Pulmonary artery endothelial cell (primary cell): ENCODE data around the gene RBMS3. TPM values are rescaled to one million over a fixed set of nuclear protein-coding genes. Genes with fewer than 3 reads are reported as not detected.
"Not testable (repeated sequence)": the region's sequence is repeated elsewhere in the genome, so short reads cannot be mapped to it uniquely, and the experiment has no call there.

Experiments
- DNase-seq: peaks from one replicate; pipeline ENCODE4 v3.0.0-alpha.2; 2011; ENCODE audit warnings: low read depth, low spot score
- total RNA-seq: library from RNA; depleted of rRNA; stranded (reverse); fragments of >200 nt; gene quantifications from 2 replicates; pipeline ENCODE4 v1.2.3, GENCODE V29; 2014

RBMS3 gene
- total RNA-seq, 1 donor from 2014 or later = 56.3 TPM

DNA sequence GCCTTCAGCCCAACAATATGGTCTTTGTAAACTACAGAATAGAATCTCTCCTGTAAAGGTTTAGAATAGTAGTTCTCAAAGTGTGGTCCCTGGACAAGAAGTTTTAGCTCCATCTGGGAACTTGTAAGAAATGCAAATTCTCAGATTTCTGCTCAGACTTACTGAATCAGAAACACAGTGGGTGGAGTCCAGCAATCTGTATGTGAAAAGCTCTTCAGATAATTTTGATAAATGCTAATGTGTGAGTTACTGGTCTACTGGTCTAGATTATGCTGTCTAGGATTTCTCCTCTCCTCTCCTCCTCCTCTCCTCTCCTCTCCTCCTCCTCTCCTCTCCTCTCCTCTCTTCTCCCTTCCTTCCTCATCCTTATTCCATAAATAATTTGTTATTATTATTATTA lies 57.5 kb downstream of the RBMS3 start:
- no peak for DNase-seq

DNA sequence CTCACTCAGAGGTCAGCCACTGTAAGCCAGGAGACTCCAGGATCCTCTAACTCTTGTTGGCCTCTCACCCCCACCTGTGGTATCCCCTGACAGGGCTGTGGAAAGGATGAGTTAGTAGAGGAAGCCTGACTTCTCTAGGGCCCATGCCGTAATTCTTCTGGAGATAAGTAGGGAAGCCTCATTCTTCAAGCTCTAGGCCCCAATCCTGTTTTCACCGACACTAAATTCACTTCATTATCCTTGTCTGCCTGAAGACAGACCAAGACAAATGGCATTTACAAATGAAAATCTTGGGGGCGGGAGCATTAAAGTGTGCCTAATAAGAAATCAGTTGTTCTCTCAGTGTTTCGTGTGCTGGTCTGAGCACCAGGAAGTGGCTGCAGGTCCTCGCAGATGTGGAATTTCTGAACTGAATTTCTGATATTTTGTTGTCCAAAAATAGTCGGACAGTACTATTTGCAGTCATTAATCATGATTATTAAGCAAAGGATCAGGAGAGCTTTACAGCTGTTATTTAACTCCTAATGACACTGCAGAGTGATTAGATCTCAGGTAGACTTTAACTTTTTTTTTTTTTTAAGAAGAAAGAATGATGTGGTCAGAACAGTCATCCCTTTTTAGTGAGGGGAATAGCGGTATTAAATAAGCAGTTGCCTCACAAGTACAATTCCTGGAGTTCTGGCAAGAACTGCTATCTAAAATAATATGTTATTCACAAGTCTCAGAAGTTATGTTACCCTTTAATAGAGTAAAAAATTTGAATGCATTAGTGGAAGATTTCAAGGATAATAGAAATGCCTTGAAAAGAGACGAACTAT lies 58.4 kb downstream of the RBMS3 start:
- DNase-seq = no peak

DNA sequence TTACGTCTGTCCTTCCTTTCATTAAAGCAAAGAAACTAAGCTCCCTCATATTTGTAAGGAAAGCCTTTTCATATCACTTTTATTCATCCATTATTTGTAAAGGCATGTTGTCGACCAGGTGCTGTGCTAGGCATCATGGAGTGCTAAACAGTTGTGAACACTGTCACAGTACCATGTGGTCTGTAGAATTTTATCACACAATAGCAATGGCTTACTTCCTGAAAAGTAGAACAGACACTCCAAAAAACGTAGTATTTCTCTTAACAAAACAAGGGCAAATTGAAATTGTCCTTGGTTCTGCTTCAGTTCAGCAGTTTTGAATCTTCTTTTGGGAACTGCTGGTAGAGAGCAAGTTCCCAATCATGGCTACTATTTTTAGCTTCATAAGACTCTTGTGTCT lies 63.3 kb downstream of the RBMS3 start:
- no peak for DNase-seq

DNA sequence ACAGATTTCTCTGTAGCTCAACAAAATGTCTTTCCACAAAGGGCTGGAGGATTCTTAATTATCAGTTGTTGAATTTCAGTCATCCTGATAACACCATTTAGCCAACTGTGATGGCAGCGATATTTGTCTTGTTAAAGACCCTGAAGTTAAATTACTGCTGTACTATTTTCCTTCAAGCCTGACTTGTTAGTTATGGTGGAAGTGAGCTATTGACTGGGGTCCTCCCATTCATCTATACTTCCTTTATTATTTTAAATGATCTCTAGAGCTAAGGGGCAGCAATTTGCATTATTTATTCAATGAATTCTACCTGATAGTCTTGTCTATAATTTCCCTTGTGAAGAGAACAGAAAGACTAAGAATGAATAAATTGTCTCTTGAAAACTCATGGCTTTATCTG lies 64.1 kb downstream of the RBMS3 start:
- no peak for DNase-seq

DNA sequence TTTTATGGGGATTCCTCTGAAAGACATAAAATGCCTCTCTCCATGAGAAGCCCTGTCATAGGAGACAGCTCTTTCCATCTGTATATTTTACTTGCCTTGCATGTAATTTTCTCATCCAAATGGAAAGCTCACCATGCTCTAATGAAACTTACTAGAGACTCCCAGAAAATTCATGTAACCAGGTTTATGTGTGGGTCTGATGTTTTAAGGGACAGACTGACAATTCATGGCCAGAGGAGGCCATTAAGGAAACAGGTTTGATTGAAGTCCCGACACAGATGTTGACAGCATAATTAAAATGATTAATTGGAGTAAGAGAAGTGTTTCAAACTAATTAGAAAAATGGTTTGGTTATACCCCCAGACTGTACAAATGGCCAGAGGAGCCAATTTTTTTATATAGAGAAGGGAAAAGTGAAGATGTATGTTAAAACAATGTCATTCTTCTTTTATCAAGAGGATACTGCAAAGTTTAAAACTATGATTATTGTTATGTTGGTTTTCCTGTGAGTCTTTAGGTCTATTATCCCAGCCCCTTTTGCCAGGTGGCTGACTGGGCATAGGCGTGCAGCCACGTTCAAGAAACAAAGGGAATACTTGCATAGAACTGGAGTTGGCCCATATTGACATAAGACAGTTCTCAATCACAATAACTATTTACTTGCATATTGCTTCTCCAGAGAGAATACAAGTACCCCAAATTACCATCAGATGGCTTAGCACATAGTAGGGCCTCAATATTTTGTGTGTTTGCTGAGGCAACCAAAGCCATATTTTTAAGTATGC lies 64.8 kb downstream of the RBMS3 start:
- DNase-seq = no peak

DNA sequence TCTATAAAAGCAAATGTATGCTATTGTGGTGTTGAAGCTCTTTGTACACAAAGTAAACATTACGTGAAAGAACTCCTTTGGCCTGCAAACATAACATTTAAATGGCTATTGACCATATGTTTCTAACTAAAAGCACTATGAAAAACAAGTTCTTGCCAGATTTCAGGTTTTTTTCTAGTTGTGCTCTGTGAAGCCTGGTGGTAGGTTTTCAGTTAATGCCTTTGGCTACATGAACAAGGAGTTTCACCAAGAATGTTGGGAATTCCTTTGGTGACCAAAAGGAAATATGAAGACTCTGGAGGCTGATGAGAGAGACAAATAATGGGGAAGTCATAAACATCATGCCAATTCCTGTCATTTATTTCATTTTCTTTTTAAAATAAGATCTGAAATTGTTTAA lies 66.0 kb downstream of the RBMS3 start:
- no peak for DNase-seq

DNA sequence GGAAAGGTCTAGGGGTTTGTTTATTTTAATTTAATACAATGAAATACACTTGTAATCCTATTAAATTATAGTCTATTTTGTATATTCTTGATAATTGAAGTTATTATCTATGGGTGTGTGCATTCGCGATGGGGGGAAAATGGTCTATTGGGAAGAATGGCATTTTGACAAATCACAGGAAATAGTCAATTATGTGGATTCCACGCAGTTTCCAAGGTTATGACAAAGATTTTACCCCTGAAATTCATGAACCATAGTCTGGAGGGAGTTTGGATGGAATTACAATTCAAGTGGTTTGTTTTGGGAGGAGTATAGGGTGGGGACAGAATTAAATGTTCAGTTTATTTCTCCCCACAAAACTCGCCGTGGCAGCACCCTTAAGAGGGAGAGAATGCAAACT lies 66.5 kb downstream of the RBMS3 start:
- DNase-seq = no peak

DNA sequence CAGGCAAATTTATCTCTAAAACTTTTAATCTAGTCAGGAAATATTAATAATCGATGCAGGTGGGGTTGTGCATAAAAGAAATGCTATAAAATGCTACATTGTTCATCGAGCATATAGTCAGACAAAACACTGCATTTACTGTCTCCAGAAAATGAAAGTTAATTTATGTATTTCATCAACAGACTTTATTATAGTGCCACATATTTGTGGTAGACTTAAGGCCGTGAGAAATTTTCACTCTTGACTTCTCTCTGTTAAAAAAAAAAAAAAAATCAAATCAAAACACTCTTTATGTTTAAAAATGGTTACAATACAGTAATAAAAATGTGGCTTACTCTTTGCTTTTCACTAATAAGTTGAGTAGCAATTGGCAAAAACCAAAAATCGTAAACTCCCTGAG lies 67.4 kb downstream of the RBMS3 start:
- DNase-seq = no peak

DNA sequence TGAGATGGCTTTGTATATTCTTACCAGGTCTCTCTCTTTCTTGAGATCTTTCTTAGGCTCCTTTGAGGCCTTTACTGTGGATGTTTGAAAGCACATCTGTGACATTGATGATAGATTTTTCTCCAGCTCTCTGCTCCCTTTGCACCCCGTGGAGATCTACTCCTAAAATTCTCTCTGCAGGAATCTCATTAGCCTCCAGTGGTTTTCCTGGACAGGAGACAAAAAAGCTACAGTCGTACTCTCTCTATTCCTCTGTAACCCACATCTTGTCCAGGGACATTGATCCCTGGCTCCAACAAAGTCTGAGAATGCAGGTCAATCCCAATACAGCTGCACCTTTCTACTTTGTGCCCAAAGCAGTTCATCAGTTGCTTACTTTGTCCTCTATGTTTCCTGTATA lies 68.2 kb downstream of the RBMS3 start:
- DNase-seq = no peak

DNA sequence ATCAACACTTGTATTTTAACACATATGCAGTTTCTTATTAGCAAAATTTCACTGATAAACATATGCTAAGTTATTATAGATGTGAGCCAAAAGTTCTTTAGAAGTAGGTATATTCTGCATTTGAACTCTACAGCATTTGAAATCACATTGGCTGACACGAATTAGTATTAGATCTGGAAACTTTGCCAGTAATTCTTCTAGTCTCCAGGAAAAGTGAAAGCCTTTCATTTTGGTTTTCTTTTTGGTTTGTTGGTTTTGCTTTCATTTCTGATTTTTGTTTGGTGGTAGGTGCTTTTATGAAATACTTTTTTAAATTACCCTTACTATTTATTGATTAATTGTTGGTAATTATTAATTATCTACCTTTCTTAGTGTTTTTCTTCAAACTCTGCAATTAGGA lies 72.9 kb downstream of the RBMS3 start:
- DNase-seq = no peak

DNA sequence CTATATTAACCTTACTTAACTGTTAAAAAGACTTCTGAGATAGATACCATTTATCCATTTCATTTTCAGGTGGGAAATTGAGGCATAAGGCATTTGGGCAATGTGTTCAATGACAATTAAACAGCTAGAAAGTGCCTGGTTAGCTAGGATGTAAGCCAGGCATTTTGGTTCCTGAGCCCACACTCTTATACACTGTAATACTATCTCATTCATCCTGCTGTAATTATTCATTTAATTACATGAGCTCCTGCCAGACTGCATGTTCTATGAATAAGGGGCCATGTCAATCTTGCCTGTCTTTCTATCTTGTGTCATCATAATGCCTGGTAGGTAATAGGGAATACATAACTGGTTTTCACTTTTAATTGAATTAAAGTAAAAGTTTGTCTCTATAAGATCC lies 74.0 kb downstream of the RBMS3 start:
- DNase-seq = no peak

DNA sequence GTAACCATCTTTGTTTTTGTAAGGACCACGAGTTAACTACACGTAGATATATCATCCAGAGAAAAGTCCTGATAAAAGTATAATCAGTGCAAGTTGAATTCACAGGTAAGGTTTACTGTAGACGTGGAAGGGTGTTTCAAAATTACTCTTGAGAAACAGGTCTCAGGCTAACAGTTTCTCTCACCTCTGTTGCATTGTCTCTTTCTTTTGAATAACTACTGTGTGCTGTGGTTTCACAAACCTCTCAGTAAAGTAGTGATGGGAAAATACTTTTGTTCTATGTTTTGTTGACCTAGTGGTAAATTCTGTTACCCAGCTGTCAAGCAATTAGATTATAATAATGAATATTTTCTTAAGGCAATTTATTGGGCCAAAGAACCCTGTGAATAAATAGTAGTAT lies 75.2 kb downstream of the RBMS3 start:
- no peak for DNase-seq

DNA sequence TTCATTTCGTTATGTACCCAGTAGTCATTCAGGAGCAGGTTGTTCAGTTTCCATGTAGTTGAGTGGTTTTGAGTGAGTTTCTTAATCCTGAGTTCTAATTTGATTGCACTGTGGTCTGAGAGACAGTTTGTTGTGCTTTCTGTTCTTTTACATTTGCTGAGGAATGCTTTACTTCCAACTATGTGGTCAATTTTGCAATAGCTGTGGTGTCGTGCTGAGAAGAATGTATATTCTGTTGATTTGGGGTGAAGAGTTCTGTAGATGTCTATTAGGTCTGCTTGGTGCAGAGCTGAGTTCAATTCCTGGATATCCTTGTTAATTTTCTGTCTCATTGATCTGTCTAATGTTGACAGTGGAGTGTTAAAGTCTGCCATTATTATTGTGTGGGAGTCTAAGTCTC lies 79.4 kb downstream of the RBMS3 start:
- DNase-seq = not testable (repeated sequence)

DNA sequence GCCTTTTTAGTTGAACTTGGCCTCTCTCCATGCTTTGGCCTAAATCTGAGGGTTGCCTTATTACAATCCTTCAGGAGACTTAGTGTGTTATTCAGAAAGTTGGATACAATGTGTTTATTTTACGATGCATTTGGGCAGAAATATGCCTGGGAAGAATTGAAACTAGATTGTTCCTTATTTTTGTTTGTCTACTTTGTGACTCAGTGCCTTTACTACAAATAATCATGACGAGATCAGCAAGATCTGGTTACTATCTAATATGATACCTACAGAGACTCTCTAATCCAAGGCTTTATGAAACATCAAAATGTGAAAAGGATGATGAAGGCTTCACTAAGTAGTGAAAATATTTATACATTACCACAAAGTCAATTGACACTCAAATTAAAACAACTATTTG lies 82.2 kb downstream of the RBMS3 start:
- DNase-seq = no peak

DNA sequence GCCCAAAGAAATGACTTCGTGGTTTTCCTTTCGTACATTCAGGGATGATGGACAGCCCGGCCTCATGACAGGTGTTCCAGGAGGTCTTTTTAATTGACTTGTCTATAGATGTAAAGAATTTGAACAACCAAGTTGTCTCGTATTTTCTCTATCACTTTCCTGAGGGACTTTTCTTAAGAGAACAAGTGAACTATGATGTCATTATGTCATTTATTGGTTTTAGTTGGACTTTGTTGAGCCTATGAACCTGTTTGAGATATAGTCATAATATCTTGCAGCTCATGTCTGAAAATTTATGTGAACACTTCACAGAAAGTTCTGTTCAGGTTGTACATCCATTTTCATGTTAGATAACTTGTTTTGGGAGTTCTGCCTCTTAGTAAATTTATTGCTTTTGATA lies 89.2 kb downstream of the RBMS3 start:
- no peak for DNase-seq

DNA sequence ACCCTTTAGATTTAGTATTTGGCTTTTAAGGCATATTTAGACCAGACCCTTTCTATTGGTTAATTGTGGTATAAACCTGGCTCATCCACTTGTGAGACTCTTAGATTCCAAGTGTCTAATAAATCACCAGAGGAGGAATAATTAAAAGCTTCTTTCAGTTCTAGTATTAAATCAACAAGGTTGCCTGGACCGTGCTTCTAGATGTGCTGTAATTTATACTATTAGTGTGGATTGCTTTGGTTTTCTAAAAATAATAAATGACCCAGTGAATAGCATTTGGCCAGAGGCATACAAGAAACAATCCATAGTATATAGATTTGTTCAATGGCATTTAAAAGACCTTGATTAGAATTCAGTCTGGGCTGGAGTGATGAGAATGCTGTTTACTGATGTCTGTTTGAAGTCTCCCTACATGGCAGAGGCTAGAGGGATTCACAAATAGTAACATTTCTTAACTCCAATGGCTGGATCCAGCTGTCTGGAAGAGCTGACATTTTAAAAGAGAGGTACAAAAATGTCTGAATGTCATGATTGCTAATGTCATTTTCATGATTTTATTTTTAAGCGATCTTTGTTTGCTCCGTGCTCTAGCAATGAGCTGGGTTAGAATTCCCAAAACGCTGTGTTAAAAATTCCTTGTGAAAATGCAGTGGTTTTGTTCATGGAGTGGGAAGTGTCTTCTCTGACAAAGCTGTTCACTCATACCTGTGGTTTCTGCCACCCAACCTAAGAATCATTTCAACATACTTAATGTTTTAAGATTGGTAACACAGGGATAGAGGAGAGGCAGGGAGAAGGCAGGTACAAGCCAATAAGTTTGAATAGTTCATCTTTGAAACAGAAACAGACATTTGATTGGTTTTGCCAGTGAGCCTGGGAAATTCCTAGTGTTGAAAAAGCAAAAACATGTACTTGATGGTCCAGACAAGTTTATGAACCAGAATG lies 89.9 kb downstream of the RBMS3 start:
- no peak for DNase-seq

DNA sequence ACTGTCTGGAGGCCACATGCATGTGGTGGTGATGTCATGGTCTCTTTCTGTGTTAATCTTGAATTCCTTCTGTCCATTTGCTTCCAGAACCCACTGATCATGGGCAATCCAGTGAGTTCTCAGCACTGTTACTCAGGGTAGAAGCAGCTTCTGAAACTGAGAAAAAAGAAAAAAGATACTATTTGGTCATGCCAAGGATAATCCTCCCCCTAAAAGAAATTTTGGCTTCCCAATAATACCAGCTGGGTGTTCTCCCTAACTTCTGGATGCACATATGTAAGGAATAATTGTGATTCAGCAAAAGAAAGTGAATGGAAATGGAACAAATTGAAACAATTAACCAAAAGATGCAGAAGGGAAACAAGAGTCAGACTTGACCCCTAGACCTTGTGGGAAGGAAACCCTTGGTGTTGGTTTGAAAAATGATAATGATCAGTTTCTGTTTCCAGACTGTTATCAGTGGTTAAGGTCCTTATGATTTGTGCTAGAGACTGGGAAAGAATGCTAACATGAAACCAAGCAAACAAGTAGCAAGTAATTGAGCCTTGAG lies 92.3 kb downstream of the RBMS3 start:
- peak; percentile 36 for DNase-seq

DNA sequence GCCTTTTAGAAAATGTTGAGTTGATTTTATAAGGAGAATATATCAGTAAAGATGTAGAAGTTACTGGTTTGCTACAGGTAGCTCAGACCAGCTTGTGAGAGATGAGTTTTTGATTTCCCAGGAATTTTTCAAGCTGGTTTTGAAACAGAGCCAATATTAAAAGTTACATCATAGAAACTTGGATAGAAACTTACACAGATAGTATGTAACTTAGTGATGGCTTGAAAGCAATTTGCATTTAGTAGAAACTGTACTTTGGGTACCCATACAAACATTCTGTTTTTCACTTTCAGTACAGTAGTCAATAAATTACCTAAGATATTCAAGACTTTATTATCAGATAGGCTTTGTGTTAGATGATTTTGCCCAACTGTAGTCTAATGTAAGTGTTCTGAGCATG lies 93.4 kb downstream of the RBMS3 start:
- DNase-seq = no peak

DNA sequence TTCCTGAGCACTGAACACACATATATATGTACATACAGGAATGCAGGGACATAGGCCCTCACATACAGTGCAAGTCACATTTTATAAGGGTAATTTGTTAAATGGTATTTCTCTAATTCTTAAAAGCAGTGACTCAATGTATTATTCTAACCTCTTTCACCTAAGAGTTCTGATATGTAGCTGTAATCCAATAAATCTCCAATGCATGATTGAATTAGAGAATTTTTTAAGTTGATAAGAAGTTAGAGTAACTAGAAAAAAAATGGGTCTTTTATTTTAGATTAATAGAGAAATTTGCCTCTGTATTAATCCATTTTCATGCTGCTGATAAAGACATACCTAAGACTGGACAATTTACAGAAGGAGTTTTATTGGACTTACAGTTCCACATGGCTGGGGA lies 98.2 kb downstream of the RBMS3 start:
- no peak for DNase-seq

DNA sequence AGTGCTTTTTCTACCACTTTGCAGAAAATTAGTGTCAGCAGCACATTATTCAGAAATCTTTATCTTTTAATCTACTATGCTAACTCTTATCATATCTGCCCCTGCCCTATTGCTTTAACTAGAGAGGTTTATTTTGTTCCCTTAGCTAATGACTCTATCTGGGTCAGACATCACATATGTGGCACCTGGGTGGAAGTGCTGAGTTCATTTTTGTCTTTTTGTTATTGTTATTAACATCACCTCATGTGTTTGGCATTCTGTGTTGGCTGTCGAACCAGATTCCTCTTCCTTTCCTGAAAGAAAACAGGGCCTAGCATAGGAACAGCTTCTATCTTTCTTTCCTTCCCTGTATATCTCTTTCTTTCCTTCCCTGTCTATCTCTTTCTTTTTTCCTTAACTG lies 100.7 kb downstream of the RBMS3 start:
- DNase-seq = peak; percentile 7

DNA sequence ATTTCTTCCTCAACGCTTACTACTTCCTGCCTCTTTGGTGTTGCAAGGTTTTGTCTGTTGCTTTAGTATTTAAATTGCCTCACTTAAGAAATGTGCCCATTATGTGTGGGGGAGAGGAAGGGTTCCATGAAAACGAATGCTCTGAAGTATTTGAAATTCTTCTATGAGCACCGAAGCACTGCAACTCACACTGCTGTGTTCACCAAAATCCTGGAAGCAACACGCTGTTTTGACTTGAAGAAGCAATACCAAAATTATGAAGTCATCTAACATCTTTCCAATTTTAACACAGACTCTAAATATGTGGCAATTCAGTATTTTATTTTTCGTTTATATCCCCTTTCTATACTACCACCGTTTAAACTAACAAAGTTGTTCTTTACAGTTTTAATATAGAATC lies 101.5 kb downstream of the RBMS3 start:
- DNase-seq = no peak

DNA sequence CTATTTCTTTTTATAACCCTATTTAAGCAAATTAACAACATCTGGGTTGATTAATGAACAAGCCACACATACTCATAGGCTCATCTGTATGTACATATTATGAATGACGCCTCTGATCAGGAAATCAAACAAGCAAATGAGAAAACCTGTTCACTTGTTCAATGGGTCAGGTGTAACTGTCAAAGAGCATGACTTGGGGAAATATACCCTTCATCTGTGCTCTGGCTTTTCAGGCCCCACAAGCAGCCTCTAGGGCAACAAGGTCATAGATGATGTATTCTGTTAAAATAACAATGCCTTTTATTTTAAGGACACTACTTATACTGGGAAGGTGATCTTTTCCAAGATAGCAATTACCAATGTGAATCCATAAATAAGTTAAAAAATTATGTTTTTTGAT lies 102.0 kb downstream of the RBMS3 start:
- DNase-seq = no peak
